GM18499 (cell line): ENCODE results near the gene SGMS1.
"Not testable (repeated sequence)": the region's sequence is repeated elsewhere in the genome, so short reads cannot be mapped to it uniquely, and the experiment has no call there.

ENCODE experiments used
- ATAC-seq: cut with Tn5 transposase; IDR thresholded peaks from one replicate; pipeline ENCODE4 v1.9.1; 2021; ENCODE audit warnings: moderate number of reproducible peaks; ENCODE audit not compliant: insufficient read depth, unreplicated experiment

The SGMS1 gene

DNA sequence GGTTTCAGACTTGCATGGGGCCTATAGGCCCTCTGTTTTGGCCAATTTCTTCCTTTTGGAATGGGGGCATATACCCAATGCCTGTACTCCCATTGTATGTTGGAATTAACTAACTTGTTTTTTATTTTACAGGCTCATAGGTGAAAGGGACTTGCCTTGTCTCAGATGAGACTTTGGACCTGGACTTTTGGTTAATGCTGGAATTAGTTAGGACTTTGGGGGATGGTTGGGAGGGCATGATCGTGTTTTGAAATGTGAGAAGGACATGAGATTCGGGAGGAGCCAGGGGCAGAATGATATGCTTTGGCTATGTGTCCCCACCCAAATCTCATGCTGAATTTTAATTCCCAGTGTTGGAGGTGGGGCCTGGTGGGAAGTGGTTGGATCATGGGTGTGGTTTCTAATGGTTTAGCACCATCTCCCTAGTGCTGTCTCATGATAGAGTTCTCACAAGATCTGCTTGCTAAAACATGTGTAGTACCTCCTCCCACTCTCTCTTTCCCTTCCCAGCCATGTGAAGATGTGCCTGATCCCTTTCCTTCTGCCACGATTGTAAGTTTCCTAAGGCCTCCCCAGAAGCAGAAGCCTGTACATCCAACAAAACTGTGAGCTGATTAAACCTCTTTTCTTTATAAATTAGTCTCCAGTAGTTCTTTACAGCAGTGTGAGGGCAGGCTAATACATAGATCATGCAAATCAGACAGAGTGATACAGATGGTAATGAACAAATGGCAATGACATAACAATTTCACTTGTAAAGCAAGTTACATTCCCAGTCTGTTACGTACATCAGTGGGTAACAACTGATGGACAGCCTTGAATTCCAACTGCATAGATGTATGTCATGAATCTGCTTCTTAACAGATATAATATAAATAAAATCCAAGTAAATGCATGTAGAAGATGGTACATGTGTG, 146.2 kb downstream of the SGMS1 start:
- no peak for ATAC-seq

DNA sequence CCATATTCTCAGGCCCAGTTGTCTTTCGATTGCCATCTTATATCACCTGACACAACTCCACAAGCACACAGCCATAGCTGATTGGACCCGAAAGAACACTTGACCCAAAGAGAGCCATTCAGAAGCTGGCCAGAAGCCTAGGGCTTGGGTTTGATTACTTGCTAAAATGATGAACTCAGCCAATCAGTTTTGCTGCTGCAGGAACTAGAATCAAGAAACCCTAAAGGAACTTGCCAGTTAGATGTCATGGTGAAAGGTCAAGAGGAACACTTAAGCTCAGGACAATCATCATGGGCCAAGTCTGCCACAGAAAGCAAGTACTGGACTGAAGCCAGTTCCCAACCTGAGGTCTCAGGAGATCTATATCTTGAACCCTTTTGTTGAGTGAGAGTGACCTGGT, 150.0 kb downstream of the SGMS1 start:
- ATAC-seq, result no peak

DNA sequence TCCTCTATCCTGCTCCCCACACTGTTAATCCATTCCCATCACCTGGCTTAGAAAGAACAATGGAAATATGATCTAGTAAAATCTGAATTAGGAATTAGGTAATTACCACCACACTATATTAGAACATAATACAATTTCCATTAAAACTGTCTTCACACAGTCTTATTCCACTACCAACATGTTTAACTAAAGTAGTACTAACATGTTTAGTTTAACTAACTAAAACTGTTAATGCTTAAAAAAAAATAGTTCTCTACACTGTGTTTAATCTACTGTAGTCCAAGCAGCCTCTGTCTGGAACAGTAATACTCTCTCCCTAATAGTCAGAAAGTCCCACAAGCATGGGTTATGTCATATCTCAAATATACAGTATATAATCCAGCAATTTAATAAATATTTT, 150.8 kb downstream of the SGMS1 start:
- no peak for ATAC-seq

DNA sequence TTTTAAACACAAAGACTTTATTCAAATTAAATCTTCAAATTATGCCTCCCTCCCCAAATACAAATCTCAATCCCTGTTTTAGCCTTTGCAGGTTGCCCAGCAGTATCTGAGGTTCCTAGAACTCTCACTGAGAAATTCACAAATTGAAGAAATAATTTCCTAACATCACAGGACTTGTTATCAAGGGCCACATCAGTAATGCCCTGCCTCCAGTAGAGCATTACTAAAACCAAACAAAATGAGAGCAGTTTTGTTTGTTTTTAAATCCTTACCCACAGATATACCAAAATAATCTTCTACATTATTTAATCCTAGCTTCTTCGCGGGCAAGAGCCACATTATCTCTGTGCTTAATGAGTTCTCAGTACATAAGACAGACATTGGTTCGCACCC, 152.2 kb downstream of the SGMS1 start:
- no peak for ATAC-seq

DNA sequence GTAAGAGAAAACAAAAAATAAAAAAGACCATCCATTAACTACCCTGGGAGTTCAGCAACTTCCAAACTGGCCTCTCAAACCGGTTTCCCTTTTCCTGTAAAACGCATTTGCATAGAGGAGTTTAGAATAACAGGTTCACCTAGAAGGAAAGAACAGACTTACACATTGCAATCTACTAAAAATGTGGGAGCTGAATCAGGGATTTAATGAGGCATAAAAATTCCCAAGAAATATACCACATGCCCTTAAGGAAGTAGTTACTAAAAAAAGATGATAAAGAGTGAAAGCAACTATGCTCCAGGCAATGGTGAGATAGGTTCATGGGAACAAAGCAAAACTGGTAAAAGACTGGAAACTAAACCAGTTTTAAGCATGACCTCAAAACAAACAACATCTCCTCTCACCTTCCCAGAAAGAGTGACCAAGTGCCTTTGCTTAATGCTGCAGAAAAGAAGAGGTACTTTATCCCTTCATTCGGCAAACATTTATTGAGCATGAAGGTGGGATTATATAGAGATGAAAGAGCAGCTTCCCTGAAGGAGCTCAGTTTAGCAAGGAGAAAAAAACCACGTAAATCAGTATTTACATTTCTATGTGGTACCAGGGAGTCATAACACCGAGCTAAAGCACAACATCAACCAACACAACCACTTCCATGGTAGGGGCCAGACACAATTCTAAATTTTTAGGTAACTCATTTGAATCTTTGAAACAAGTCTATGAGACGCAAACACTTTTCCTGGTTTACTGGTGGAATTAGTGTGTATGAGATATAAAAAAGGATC, 152.8 kb downstream of the SGMS1 start:
- no peak for ATAC-seq

DNA sequence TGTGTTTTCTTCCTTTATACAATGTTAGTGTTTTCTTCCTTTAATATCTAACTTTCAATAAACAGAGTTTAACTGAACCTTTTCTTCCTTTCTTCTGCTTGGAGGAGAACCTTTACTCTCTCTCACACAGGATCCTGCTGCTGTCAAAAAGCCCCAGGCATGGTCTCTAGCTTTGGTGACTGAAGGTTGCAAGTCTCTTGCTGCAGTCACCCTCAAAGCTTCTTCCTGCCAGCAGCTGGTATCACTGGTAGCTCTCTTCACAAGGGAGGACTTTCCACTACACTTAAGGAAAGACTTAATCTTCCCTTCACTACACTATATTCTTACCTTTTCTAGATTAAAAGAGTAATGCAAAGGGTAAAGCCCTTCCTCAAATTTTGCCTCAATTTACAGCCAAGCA, 153.4 kb downstream of the SGMS1 start:
- no peak for ATAC-seq

DNA sequence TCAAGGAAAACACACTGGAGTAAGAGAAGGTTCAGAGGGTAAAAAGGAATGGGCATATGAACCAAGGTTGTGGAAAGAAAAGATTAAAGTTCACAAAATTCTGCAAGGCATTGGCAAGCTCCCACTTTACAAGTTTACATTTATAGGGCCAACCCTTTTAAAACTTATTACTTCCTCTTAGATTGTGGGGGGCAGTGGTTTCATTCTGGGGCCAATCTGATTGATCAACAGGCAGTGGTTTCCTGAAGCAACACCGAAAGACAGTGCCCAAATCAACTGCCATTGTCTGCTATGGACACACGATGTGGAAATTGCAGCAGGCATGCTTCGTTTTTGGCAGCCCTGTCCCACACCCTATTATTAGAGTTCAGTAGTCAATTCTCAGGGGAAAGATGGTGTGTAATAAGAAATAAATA, 154.0 kb downstream of the SGMS1 start:
- ATAC-seq, result no peak

DNA sequence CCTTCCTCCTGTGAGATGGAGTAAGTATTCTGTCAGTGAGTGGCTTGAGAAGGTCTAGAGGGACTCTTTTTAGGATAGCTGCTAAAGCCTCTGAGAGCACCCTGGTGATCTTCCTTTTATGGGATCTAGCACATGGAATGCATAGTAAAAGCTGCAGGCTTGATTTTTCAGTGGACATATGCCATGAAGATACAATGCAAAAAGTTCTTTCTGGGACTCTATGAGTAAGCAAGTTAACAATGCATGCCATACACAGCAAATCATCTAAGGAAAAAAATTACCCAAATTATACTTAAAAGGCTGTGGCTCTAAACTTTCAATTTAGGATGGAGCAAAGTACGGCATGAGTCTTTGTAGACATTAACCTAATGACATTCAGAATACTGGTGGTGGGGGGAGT, 154.5 kb downstream of the SGMS1 start:
- no peak for ATAC-seq

DNA sequence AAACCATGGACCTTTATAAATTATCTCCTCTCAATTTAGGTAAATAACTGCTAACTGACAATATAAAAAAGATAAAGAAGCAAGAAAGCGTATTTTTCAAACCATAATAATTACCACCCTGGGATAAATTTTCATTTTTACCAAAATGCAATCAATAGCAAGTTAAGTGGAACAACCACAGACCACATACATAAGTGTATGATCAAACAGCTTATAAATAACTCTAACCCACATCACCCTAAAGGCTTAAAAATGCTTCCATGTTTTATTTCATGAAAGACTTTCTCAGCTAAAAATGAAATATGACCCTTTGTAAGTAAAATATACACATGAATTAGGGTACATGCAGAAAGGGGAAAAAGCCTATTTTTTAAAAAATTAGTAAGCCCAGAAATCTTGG, 156.5 kb downstream of the SGMS1 start:
- ATAC-seq, result no peak

DNA sequence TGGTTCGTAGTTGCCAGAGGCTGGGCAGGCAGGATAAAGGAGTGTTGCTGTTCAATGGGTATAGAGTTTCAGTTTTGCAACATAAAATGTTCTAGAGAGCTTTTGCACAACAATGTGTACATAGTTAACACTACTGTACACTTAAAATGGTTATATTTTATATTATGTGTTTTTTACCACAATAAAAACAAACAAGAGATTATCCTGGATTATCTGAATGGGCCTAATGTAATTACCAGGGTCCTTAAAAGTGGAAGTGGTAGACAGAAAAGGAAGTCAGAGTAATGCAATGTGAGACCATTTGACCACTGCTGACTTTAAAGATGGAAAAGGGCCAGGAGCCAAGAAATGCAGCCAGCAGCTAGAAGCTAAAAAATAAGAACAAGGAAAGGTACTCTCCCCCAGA, 159.7 kb downstream of the SGMS1 start:
- ATAC-seq, result no peak

DNA sequence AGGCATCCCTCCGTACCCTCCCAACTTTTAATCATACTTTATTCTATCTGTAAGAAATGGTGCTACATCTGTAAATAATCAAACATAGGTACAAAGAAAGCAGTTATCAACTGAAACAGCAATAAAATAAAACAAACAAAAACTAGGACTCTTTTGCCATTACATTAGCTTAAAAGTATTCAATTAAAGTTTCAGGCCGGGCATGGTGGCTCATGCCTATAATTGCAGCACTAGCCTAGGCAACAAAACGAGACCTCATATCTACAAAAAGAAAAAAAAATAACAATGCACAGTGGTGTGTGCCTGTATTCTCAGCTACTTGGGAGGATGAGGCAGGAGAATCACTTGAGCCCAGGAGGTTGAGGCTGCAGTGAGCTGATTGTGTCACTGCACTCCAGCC, 161.9 kb downstream of the SGMS1 start:
- no peak for ATAC-seq

DNA sequence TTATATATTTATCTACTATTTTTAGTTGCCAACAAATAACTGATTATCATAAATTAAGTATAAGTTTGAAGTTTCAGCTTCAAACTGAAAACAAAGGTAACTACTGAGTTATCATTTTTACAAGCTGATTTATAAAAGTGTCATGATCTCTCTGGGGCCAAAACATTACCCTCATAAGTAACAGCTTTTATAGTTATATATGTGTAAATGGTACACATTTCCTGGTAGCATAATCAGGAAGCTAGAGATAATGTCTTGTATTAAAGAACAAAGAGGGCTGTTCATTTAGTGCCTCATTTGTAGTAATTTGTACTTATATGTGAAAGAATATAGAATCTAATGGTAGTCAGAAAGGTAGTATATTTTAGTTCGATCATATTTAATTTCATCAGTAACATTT, 162.6 kb downstream of the SGMS1 start:
- ATAC-seq, result no peak

DNA sequence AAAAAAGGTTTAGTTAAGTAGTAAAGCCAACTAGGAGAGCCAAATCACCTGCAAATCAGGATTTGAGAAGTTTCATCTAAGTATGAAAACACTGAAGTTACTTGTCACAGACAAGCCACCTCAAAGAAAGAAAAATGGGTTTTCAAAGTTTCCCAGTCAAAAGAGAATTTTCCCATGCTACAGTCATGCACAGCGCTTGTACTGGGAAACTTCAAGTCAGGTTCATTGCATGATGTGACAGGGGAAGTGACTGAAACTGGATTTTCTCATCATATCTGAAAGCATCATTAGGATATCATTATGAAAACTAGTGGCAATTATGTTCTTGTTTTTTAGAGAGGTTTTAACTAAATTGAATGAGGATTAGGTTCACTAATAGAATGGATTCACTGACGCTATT, 167.0 kb downstream of the SGMS1 start:
- no peak for ATAC-seq

DNA sequence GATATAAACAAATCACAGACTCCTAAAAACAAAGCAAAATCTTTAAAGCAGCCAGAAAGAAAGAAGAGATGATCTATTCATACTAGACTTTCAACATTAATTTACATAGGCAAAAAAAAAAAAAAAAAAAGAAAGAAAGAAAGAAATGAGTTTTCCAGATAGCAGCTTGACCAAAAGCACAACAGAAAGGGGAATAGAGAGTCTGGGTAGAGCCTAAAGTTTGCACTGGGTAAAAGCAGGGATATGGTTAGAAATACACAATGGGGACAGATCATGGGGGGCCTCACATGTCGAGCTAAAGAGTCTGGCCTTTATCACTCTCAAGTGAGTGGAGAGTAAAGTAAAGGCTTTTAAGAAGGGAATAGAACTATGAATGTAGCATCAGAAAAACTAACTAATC, 169.8 kb downstream of the SGMS1 start:
- ATAC-seq, result no peak

DNA sequence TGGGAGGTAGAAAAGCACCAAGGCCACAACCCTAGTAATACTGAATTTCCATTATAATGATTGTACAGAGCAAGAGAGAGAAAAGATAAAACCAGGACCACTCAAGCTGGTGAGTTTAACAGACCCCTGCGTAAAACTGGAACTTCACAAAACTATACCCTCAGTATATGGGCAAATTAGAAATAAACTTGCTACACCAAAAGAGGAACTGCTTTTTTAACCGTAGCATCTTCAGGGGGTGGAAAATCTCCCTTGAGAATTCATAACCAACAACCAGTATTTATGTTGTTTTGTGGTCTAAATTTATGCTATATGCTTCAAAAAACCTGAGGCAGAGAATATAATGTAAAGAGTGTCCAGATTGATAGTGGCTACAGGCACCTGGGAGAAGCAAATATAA, 171.2 kb downstream of the SGMS1 start:
- no peak for ATAC-seq

DNA sequence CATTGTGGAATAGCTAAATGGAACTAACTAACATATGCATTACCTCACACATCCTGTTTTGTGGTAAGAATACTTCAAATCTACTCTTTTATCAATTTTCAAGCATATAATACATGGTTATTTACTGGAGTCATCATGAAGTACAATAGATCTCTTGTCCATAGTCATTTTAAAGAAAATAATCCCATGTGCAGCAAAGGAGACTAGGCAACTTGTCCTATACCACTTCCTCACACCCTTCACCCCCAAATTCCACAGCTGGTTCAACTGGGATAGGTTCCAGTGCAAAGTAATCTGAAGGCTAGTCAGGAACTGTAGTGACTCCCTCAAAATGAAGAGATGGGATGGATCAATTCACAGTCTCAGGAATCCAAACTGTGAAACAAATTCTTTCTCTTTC, 176.1 kb downstream of the SGMS1 start:
- ATAC-seq, result no peak

DNA sequence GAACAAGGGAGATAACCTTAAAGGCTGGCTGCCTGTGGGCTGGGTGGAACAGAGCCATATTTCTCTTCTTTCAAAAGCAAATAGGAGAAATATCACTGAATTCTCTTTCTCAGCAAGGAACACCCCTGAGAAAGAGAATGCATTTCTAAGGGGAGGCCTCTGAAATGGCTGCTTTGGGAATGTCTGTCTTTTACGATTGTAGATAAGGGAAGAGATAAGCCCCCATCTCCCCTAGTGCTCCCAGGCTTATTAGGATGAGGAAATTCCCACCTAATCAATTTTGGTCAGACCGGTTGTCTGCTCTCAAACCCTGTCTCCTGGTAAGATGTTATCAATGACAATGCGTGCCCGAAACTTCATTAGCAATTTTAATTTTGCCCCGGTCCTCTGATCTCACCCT, 178.0 kb downstream of the SGMS1 start:
- ATAC-seq, result not testable (repeated sequence)

DNA sequence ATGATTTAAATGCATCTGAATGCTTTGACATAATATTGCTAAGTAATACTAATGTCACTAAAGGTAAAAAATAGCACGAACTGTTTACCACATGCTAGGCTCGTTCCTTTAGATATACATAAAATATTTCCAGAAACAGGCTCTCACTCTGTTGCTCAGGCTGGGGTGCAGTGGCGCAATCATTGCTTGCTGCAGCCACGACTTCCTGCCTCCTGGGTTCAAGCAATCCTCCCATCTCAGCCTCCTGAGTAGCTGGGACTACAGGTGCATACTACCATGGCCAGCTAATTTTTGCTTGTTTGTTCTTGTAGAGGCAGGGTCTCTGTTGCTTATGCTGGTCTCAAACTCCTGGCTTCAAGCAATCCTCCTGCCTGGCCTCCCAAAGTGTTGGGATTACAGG, 183.3 kb downstream of the SGMS1 start:
- no peak for ATAC-seq

DNA sequence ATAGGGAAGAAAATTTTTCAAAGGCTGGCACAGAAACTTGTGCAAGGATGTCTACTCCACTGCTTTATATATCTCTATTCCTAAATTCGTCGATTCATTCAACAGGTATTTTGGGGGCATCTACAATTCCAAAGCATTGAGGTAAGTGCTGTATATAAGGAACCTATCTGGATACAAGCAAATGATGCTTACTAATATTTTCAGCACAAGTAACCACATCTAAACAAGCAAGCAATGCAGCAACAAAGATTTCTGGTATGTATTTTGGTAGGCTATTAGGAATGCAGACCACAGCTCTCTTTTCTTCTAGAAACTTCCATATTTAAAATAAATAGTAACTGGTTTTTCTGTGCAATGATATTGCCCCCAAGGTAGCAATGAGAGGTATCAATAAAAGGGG, 183.9 kb downstream of the SGMS1 start:
- no peak for ATAC-seq

DNA sequence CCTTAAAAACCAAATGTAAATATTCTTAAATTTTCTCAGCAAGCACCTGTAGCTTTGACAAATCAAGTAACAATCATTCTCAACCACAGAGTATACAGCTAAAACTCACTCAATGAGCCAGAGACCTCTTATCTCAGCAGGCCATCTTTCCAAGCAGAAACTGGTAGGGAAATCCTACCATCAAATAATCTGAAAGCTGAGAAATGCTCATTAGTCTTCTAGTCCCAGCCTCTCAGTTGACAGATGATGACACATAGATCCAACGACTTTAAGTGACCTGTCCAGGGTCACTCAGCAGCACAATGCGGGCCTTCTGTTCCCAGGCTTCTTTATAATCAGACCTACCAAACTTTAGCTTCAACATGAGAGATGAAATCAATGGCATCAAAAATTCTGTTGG, 184.6 kb downstream of the SGMS1 start:
- ATAC-seq, result no peak

DNA sequence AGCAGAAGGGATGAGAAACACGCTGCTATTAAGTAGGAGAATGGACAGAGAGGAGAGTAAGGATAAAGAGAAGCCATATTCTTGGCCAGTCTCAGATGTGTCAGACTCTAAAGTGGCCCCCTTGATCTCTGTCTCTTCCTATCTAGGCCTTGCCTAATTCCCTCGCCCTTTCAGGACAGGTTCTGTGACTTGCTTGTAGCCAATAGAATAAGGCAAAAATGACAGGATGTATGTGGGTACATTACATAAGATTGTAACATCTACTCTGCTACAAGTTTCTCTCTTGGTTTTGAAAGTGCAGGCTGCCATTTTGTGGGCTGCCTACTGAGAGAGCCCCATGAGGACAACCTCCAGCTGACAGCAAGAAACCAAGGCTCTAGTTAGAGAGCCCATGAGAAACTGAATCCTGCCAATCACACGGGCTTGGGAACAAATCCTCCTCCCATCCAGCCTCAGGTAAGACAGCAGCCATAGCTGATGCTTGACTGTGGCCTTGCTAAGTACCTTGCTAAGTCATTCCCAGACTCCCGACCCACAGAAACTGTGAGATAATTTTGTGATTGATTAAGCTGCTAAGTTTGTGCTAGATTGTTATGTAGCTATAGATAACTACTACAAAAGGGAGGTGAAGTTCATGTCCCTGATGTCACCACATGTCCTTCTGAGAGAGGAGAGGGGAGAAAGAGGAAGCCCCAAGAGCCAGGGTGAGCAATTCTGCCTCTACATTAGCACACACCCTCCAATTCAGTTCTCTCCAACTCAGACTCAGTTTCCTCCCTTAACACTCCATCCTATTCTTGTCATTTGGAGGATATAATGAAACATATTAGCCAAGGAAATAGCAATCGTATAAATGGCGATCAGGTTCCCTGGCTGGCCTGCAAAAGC, 185.5 kb downstream of the SGMS1 start:
- no peak for ATAC-seq
